GM13976 (cell line): Measurements from ENCODE around the gene HDAC8.

Experiments
- DNase-seq: peaks from one replicate; pipeline ENCODE4 v3.0.0; 2012; ENCODE audit warnings: low spot score
- in situ Hi-C: fragments of 300-500 bp; cut with MboI; formaldehyde crosslinking; loops from one replicate; pipeline ENCODE4 v1.12.0; 2022; ENCODE audit warnings: low sequenced_read_pairs, mixed read lengths, inconsistent platforms; ENCODE audit not compliant: unreplicated experiment
- TF ChIP-seq, protein P1 (sequence below): IDR thresholded peaks from 2 replicates; pipeline ENCODE4 v1.5.1; 2012; ENCODE audit warnings: borderline replicate concordance, mild to moderate bottlenecking; ENCODE audit not compliant: insufficient read depth; ENCODE audit errors: extremely low read depth, missing control alignments, control extremely low read depth

Gene HDAC8

DNA sequence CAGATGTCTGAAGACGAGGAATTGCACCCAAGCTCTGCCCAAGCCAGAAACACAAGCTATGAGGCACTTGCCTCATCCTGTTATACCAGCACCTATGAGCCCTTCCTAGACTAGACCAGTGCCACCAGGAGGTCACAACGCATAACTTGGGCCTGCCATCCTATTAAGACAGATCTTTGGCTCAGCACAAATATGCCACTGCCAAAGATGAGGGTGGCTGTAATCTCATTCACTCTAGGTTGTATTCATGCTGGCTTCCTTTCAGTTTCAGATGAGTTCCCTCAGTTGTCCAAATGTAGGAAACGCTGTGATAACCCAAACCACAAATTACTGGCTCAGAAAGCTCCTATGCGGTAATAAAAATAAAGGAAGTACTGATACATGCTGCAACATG is 190.4 kb downstream of the HDAC8 start:
- in situ Hi-C loops: no loop called here
- TF ChIP-seq, protein P1, sequence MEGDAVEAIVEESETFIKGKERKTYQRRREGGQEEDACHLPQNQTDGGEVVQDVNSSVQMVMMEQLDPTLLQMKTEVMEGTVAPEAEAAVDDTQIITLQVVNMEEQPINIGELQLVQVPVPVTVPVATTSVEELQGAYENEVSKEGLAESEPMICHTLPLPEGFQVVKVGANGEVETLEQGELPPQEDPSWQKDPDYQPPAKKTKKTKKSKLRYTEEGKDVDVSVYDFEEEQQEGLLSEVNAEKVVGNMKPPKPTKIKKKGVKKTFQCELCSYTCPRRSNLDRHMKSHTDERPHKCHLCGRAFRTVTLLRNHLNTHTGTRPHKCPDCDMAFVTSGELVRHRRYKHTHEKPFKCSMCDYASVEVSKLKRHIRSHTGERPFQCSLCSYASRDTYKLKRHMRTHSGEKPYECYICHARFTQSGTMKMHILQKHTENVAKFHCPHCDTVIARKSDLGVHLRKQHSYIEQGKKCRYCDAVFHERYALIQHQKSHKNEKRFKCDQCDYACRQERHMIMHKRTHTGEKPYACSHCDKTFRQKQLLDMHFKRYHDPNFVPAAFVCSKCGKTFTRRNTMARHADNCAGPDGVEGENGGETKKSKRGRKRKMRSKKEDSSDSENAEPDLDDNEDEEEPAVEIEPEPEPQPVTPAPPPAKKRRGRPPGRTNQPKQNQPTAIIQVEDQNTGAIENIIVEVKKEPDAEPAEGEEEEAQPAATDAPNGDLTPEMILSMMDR: no peak
- DNase-seq: no peak

DNA sequence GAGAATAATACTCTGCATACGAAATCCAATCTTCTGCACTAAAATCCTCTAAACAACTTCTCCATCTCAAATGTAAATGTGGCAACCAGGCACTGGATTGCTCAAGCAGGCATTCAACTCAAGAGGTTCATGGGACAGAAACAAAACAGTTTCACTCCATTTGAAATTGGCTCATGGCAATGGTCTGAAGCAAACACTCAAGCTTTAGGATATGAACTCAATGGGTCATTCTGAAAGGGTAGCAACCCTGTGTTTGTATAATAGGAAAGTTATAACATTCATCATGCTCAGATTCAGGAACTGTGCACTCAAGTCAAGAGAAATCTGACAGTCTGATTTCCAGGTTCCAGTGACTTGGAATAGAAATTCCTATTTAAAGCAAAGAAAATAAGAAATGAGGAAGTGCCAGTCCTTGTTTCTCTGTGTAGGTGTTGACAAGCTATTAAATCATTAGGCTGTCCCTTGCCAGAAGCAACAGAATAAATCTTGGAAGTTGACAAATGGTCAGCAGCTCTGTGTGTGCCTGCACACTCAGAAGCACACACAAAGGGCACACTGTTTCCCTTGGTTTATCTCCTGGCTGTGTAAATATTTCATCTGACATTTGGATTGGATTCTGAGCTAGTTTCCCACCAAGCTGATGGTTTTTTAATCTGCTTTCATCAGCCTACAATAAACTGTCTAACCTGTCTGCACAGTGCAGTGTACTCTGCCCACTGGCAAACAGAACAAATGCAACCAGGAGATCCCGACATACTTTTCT is 191.0 kb downstream of the HDAC8 start:
- TF ChIP-seq, protein P1: no peak
- in situ Hi-C loops: no loop called here
- no peak for DNase-seq

DNA sequence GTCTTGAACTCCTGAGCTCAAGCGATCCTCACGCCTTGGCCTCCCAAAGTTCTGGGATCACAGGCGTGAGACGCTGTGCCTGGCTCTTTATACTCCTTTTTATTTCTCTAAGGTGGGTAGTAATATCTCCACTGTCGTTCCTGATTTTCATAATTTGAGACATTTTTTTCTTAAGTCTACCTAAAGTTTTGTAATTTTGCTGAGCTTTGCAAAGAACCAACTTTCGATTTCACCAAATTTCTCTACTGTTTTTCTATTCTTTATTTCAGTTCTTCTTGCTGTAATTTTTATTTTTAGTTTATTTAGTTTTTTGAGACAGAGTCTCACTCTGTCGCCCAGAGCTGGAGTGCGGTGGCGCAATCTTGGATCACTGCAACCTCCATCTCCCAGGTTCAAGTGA is 196.5 kb downstream of the HDAC8 start:
- no peak for DNase-seq
- in situ Hi-C loops: no loop called here
- TF ChIP-seq, protein P1: no peak

DNA sequence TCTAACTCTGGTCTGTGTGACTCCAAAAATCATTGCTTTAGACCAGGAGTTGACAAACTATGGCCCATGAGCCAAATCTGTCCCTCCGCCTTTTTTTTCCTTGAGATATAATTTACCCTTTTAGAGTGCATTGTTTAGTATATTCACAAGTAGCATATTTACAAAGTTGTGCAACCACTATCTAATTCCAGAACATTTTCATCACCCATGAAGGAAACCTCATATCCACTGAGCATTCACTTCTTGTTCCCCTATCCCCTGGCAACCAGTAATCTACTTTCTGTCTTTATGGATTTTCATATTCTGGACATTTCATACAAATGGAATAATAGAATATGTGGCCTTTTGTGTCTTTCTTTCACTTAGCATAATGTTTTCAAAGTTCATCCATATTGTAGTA is 199.5 kb downstream of the HDAC8 start:
- in situ Hi-C loops: no loop called here
- DNase-seq: no peak
- TF ChIP-seq, protein P1: no peak

DNA sequence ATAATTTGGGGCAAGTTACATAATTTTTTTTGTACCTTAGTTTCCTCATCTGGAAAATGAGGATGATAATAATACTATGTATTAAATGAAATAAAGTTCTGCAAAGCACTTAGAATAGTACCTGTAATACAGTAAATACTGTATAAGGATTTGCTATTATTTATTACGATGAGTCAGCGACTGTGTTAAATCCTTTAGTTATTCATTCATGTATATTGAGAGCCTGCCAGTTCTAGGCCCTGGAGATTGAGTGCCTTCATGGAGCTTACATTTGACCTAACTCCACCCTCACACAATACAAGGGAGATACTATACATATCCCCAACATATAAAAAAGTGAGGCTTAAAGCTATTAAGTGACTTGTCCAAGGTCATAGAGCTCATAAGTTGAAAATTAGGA is 199.9 kb downstream of the HDAC8 start:
- no peak for DNase-seq
- in situ Hi-C loops: no loop called here
- TF ChIP-seq, protein P1: no peak

DNA sequence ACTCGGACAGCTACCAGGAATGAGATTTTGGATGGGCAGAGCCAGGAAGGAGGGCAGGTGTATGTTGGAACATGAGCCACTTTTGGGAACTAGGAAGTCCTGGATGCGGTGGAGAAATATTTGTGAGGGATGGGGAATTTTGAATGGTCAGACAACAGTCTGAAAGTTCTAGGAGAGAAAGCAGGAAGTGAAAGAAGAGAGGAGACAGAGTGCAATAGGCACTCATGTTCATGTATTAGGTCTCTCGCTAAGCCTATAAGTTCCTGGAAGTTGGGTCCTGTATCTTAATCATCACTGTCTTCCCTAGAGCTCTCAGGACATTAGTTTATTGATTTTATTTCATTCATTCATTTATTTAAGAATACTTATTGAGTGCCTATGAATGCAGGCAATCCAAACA is 201.2 kb downstream of the HDAC8 start:
- DNase-seq: no peak
- TF ChIP-seq, protein P1: no peak
- in situ Hi-C loops: no loop called here
